H1 (cell line): ENCODE results near the gene RIMS3. TPM values are rescaled to one million over a fixed set of nuclear protein-coding genes. Genes with fewer than 3 reads are reported as not detected.

Source experiments
- CTCF ChIA-PET: fragments of 300-600 bp; sonication (Branson Sonifier 250); formaldehyde crosslinking; loops from one replicate; lab custom pipeline; 2021; ENCODE audit not compliant: partially characterized antibody; lab: Charles Lee
- POLR2A ChIA-PET: fragments of 300-600 bp; sonication (Branson Sonifier 250); formaldehyde crosslinking; loops from one replicate; lab custom pipeline; 2021; ENCODE audit warnings: inconsistent platforms; ENCODE audit not compliant: partially characterized antibody; lab: Charles Lee
- DNase-seq, 2 experiments: peaks; one replicate each; pipeline versions ENCODE4 v3.0.0 to v3.0.0-alpha.2; 2010 to 2022; ENCODE audit warnings: low spot score in 2 of 2, low read depth in 1 of 2, mixed read lengths in 1 of 2
- FAIRE-seq: peaks from 2 replicates; lab custom pipeline; 2011; peaks lifted over from hg19 to GRCh38; lab: Jason Lieb, UNC
- H2AFZ ChIP-seq: 2 replicates; pipeline ENCODE4 v1.8.1; 2012; ENCODE audit warnings: low read length, inconsistent platforms
- H2AK5ac ChIP-seq: 2 replicates; pipeline ENCODE4 v1.6.1; 2013; ENCODE audit warnings: low read depth, low read length
- H2BK120ac ChIP-seq: replicated peaks from 2 replicates; pipeline ENCODE3; 2013; ENCODE audit warnings: low read depth, low read length, inconsistent platforms
- H2BK12ac ChIP-seq: 2 replicates; pipeline ENCODE4 v1.6.1; 2013; ENCODE audit warnings: low read depth, low read length
- H2BK15ac ChIP-seq: 2 replicates; pipeline ENCODE4 v1.6.1; 2013; ENCODE audit warnings: low read length
- H2BK20ac ChIP-seq: 2 replicates; pipeline ENCODE4 v1.6.1; 2013; ENCODE audit warnings: low read length
- H2BK5ac ChIP-seq: 2 replicates; pipeline ENCODE4 v1.6.1; 2013; ENCODE audit warnings: low read depth, low read length
- H3K14ac ChIP-seq: 2 replicates; pipeline ENCODE4 v1.6.1; 2013; ENCODE audit warnings: inconsistent platforms; ENCODE audit not compliant: insufficient read length
- H3K18ac ChIP-seq: 2 replicates; pipeline ENCODE4 v1.6.1; 2013; ENCODE audit warnings: low read length; ENCODE audit errors: extremely low read depth
- H3K23ac ChIP-seq: 2 replicates; pipeline ENCODE4 v1.6.1; 2013; ENCODE audit warnings: inconsistent platforms; ENCODE audit not compliant: insufficient read length
- H3K23me2 ChIP-seq: 2 replicates; pipeline ENCODE4 v1.6.1; 2013; ENCODE audit warnings: low read depth, low read length
- H3K27ac ChIP-seq: 2 replicates; pipeline ENCODE4 v1.6.1; 2011; ENCODE audit warnings: low read depth, low read length, inconsistent platforms
- H3K27me3 ChIP-seq, 4 experiments: replicated peaks in 1 of 4; 1 replicate in 1 of 4; 2 replicates in 3 of 4; pipeline versions ENCODE4 v1.6.1 to v1.8.1; 2011 to 2013; ENCODE audit warnings: low read length in 3 of 4, mild to moderate bottlenecking in 3 of 4, inconsistent platforms in 2 of 4, mixed read lengths in 2 of 4, moderate library complexity in 1 of 4; ENCODE audit not compliant: control insufficient read depth in 3 of 4, insufficient read depth in 3 of 4; ENCODE audit errors: extremely low read depth in 1 of 4
- H3K36me3 ChIP-seq, 4 experiments: 2 replicates each; pipeline versions ENCODE4 v1.6.1 to v1.8.1; 2011 to 2013; ENCODE audit warnings: mild to moderate bottlenecking in 4 of 4, low read length in 3 of 4, moderate library complexity in 2 of 4, control low read depth in 1 of 4, inconsistent platforms in 1 of 4; ENCODE audit not compliant: insufficient read depth in 4 of 4, control insufficient read depth in 2 of 4
- H3K4ac ChIP-seq: replicated peaks from 2 replicates; pipeline ENCODE3; 2013; ENCODE audit warnings: low read length, low read depth, mixed read lengths, inconsistent platforms; ENCODE audit not compliant: insufficient read length
- H3K4me1 ChIP-seq, 4 experiments: replicated peaks in 1 of 4; 1 replicate in 1 of 4; 2 replicates in 3 of 4; pipeline versions ENCODE4 v1.6.1 to v1.8.1; 2011 to 2013; ENCODE audit warnings: low read length in 3 of 4, inconsistent platforms in 2 of 4, mixed read lengths in 1 of 4; ENCODE audit not compliant: insufficient read depth in 4 of 4, control insufficient read depth in 3 of 4
- H3K4me2 ChIP-seq, 2 experiments: 2 replicates each; pipeline versions ENCODE4 v1.6.1 to v1.8.1; 2011 to 2013; ENCODE audit warnings: low read depth in 2 of 2, low read length in 2 of 2, control low read depth in 1 of 2, inconsistent platforms in 1 of 2, mild to moderate bottlenecking in 1 of 2; ENCODE audit not compliant: insufficient read depth in 1 of 2
- H3K4me3 ChIP-seq, 4 experiments: fragments of 200-600, 300-600 bp in 1 of 4; sonication (generic), shearing (Covaris generic), sonication (Bioruptor Twin) in 1 of 4; 2 replicates each; pipeline versions ENCODE4 v1.5.1 to v1.8.1; 2011 to 2016; ENCODE audit warnings: low read length in 4 of 4, low read depth in 3 of 4, control low read depth in 2 of 4, inconsistent platforms in 2 of 4, mild to moderate bottlenecking in 2 of 4, mixed read lengths in 1 of 4, moderate library complexity in 1 of 4; ENCODE audit not compliant: insufficient read depth in 2 of 4; ENCODE audit errors: extremely low read depth in 1 of 4
- H3K56ac ChIP-seq: replicated peaks from 2 replicates; pipeline ENCODE3; 2013; ENCODE audit warnings: low read depth, mild to moderate bottlenecking, mixed read lengths, low read length, inconsistent platforms; ENCODE audit not compliant: insufficient read length
- H3K79me1 ChIP-seq: 2 replicates; pipeline ENCODE4 v1.6.1; 2013; ENCODE audit warnings: low read depth, low read length, control low read depth
- H3K79me2 ChIP-seq, 2 experiments: 2 replicates each; pipeline versions ENCODE4 v1.6.1 to v1.8.1; 2012 to 2013; ENCODE audit warnings: low read length in 2 of 2, mild to moderate bottlenecking in 2 of 2, inconsistent platforms in 1 of 2; ENCODE audit not compliant: insufficient read depth in 2 of 2, control insufficient read depth in 1 of 2
- H3K9ac ChIP-seq, 4 experiments: replicated peaks in 1 of 4; 1 replicate in 1 of 4; 2 replicates in 3 of 4; pipeline versions ENCODE4 v1.6.1 to v1.8.1; 2011 to 2013; ENCODE audit warnings: low read depth in 3 of 4, low read length in 3 of 4, control low read depth in 2 of 4, mild to moderate bottlenecking in 2 of 4, moderate library complexity in 2 of 4, inconsistent platforms in 1 of 4; ENCODE audit errors: extremely low read depth in 1 of 4
- H3K9me3 ChIP-seq, 2 experiments: 2 replicates each; pipeline versions ENCODE4 v1.6.1 to v1.8.1; 2012 to 2013; ENCODE audit warnings: mild to moderate bottlenecking in 2 of 2, moderate library complexity in 2 of 2, control low read depth in 1 of 2, inconsistent platforms in 1 of 2, low read depth in 1 of 2, low read length in 1 of 2, mixed read lengths in 1 of 2; ENCODE audit not compliant: insufficient read depth in 2 of 2
- H4K20me1 ChIP-seq, 2 experiments: replicated peaks in 1 of 2; 2 replicates each; pipeline versions ENCODE3 to v1.8.1; 2011 to 2013; ENCODE audit warnings: inconsistent platforms in 2 of 2, low read length in 2 of 2, mild to moderate bottlenecking in 1 of 2; ENCODE audit not compliant: insufficient read depth in 2 of 2, control insufficient read depth in 1 of 2
- H4K5ac ChIP-seq: 2 replicates; pipeline ENCODE4 v1.6.1; 2013; ENCODE audit warnings: low read length, low read depth, mixed read lengths, inconsistent platforms; ENCODE audit not compliant: insufficient read length
- H4K8ac ChIP-seq: 2 replicates; pipeline ENCODE4 v1.8.0; 2013; ENCODE audit warnings: mild to moderate bottlenecking, moderate library complexity, low read length, inconsistent platforms; ENCODE audit not compliant: insufficient read depth; ENCODE audit errors: extremely low read depth
- H4K91ac ChIP-seq: replicated peaks from 2 replicates; pipeline ENCODE3; 2013; ENCODE audit warnings: low read length, mixed read lengths, inconsistent platforms; ENCODE audit not compliant: insufficient read length
- ASH2L ChIP-seq: fragments of 200-600, 300-600 bp; sonication (generic); IDR thresholded peaks from one replicate; pipeline ENCODE4 v1.7.1; 2017; ENCODE audit warnings: low read length
- EZH2 ChIP-seq: fragments of 200-600 bp; sonication (generic); IDR thresholded peaks from 2 replicates; pipeline ENCODE4 v1.7.1; 2012; ENCODE audit warnings: low read depth, mild to moderate bottlenecking, moderate library complexity, low read length, inconsistent platforms; ENCODE audit not compliant: severe bottlenecking
- FOSL1 ChIP-seq: IDR thresholded peaks from 2 replicates; pipeline ENCODE4 v1.6.1; 2011; ENCODE audit warnings: mild to moderate bottlenecking, low read depth, low read length, moderate library complexity; ENCODE audit not compliant: insufficient read depth
- KDM4A ChIP-seq: IDR thresholded peaks from one replicate; pipeline ENCODE4 v1.7.1; 2012; ENCODE audit warnings: low read depth, mild to moderate bottlenecking, moderate library complexity, low read length, inconsistent platforms; ENCODE audit not compliant: severe bottlenecking
- POLR2AphosphoS5 ChIP-seq: IDR thresholded peaks from 2 replicates; pipeline ENCODE4 v1.6.1; 2011; ENCODE audit warnings: low read depth, low read length
- RAD21 ChIP-seq, 2 experiments: IDR thresholded peaks in 1 of 2; conservative IDR thresholded peaks in 1 of 2; 2 replicates each; pipeline ENCODE4 v1.6.1; 2011; ENCODE audit warnings: low read depth in 2 of 2, low read length in 2 of 2, improper control_type of control experiment in 1 of 2, inconsistent platforms in 1 of 2, mild to moderate bottlenecking in 1 of 2, moderate library complexity in 1 of 2
- TAF1 ChIP-seq: IDR thresholded peaks from 2 replicates; pipeline ENCODE4 v1.6.1; 2011; ENCODE audit warnings: mild to moderate bottlenecking, low read depth, low read length
- TCF12 ChIP-seq: IDR thresholded peaks from 2 replicates; pipeline ENCODE4 v1.6.1; 2011; ENCODE audit warnings: low read depth, mild to moderate bottlenecking, low read length
- WGBS, 2 experiments: shearing (Covaris generic) in 1 of 2; methylation state at CpG; one replicate each; pipeline versions ENCODE4 v1.1.6 to v1.1.7; 2013 to 2015; ENCODE audit warnings: low lambda C conversion rate in 2 of 2, mixed read lengths in 2 of 2, inconsistent platforms in 1 of 2, low coverage in 1 of 2, missing lambda C conversion rate in 1 of 2; ENCODE audit not compliant: insufficient replicate concordance in 2 of 2, insufficient coverage in 1 of 2, insufficient read length in 1 of 2; ENCODE audit errors: extremely low coverage in 1 of 2, missing lambda C conversion rate in 1 of 2; 5-methylcytosine and 5-hydroxymethylcytosine counted together
- polyA plus RNA-seq, 7 experiments: library from polyadenylated mRNA; depleted of rRNA in 3 of 7; stranded (reverse) in 5 of 7; unstranded in 2 of 7; fragments of >200 nt in 5 of 7; fragments of 200-250 nt in 2 of 7; gene quantifications; 1 replicate in 5 of 7; 2 replicates in 1 of 7; 4 replicates in 1 of 7; pipeline versions ENCODE4 v1.2.1 to v1.2.3, GENCODE V29; 2011 to 2013; ENCODE audit warnings: missing spikeins in 2 of 7, mixed read lengths in 2 of 7
- total RNA-seq: library from RNA; stranded (reverse); fragmentation: NEBNext Ultra II Directional; extraction: Animal tissue kit (Norgen Biotek cat#: 25700); gene quantifications from 2 replicates; pipeline ENCODE4 v1.2.1, GENCODE V29; 2021

RIMS3 gene
- total and polyA plus RNA-seq, 2 of the 8 experiments (the other 6 are each of a cell fraction or from before 2014, with no cell fraction given), result 13.3 to 20.6 TPM

- DNase-seq (peak; percentile 63 to 96), FAIRE-seq (peak; percentile 81)
- H3K79me1 ChIP-seq, result peaks cover 5% of the 10 kb centered on the region; the same call in 1 of the 2 replicates
- POLR2A ChIA-PET, result interaction anchor here (0.8 to 3.0 kb wide), 8 partner anchors 9 to 102 kb away, joined by 3 to 16 read pairs (median 4); partner anchors contain the start of gene NFYC
- CTCF ChIA-PET, result interaction anchor here (0.6 to 37.5 kb wide), 29 partner anchors 9 to 185 kb away, joined by 3 to 684 read pairs (median 5); partner anchors contain the start of gene NFYC
- H3K9ac ChIP-seq, result no peak overlapping the region
- no peak overlapping the region for H3K14ac ChIP-seq
- H3K4me3 ChIP-seq, result peak overlapping the region in 2 of 4 experiments; percentile 27 to 54; a peak in 4 of 8 replicates
- 19% methylated on average over 19 of the region's 21 CpGs; no CpG with 5 or more reads in 1 of the 2 experiments for WGBS, 2 experiments
- H3K23me2 ChIP-seq, result peaks cover 10% of the 10 kb centered on the region; the same call in 1 of the 2 replicates
- H2AFZ ChIP-seq, result no peak overlapping the region
- H3K9me3 ChIP-seq, result no peaks in the 10 kb centered on the region
- no peaks in the 10 kb centered on the region for H3K79me2 ChIP-seq
- H3K4ac ChIP-seq, result no peak overlapping the region
- H3K27ac ChIP-seq, result no peak overlapping the region
- H3K36me3 ChIP-seq, result no peaks in the 10 kb centered on the region
- peaks cover 0 to 9% (median 7%) of the 10 kb centered on the region in 4 experiments; a peak in 6 of 7 replicates for H3K4me1 ChIP-seq
- H4K91ac ChIP-seq, result peak overlapping the region; percentile 51
- H3K56ac ChIP-seq, result no peak overlapping the region
- no peak overlapping the region for H2BK5ac ChIP-seq
- H2BK15ac ChIP-seq, result no peak overlapping the region
- H4K20me1 ChIP-seq, result peaks cover 0 to 5% of the 10 kb centered on the region in 2 experiments
- no peaks in the 10 kb centered on the region; a peak in 2 of 7 replicates for H3K27me3 ChIP-seq
- H3K4me2 ChIP-seq, result peak overlapping the region in 1 of 2 experiments; percentile 68; a peak in 3 of 4 replicates
- no peak overlapping the region for H3K23ac ChIP-seq
- no peak overlapping the region for H3K18ac ChIP-seq
- no peak overlapping the region for H4K5ac ChIP-seq
- H2BK20ac ChIP-seq, result no peak overlapping the region
- no peak overlapping the region for H4K8ac ChIP-seq
- no peak overlapping the region for H2BK12ac ChIP-seq
- no peak overlapping the region for H2BK120ac ChIP-seq
- no peak overlapping the region for H2AK5ac ChIP-seq
- TF ChIP-seq POLR2AphosphoS5, result no peak
- 0 out of 2 replicates have a peak, but pooled peaks have one; percentile 17 for TF ChIP-seq TCF12
- no peak for TF ChIP-seq TAF1
- peak; percentile 73 to 82 for TF ChIP-seq RAD21 (IDR thresholded peaks at IDR 0.05 in 1 of 2, conservative IDR thresholded peaks at IDR 0.05 in 1 of 2; ENCODE audit: low read depth in 2 of 2, low read length in 2 of 2)
- TF ChIP-seq EZH2, result no peak
- no peak for TF ChIP-seq ASH2L
- peak; percentile 52 for TF ChIP-seq KDM4A
- no peak for TF ChIP-seq FOSL1
Measured at GRCh38 chr1:40668769-40669525, 3.5 kb upstream of the RIMS3 start.
